ENCODE data around the gene UCN3. TPM values are rescaled to one million over a fixed set of nuclear protein-coding genes. Genes with fewer than 3 reads are reported as not detected.

UCN3 gene
- total and polyA plus RNA-seq, 10 of the 15 experiments (the other 5 are each of a cell fraction or from before 2014, with no cell fraction given), result not detected

DNA sequence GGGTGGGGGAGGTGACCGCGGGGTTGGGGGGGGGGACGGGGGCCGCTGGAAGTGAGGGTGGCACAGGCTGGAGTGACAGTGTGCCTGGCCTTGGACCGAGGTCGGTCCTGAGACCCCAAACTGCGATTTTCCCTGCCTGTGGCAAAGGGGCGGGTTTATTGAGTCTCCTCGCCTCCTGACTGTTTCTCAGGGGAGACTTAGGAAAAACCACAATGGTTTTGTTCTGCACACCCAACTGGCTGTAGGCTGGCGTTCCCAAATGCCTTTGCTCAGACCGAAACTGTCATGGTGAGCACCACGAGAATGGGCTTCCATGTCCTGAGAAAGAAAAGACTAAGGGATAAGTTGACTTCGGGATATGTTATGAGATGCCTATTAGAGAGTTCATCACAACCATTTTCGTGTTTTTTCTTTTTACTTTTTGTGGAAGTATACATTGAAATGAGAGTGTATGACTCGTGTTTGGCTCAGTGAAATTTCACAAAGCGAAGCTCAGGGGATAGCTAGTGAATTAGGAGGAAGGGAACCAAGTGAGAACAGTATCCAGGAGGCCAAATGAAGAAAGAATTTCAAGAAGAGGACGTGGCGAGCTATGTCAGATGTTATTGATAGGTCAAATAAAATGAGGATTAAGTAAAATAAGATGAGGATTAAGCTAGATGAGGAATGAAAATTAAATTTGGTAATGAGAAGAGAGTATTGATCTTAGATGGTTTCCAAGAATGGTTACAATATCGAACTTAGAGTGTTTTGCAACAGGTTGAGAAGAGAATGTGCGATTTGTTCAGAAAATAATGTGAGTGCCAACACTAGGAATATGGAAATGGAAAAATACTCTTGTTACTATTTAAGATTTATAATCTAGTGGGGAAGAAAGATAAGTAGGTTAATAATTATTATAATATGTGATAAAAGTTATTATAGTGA, 48.5 kb downstream of the UCN3 start:
- ATAC-seq, result peak; percentile 11
- CTCF ChIA-PET, result interaction anchor here (0.9 to 2.4 kb wide), 4 partner anchors 12 to 210 kb away, joined by 3 to 15 read pairs (median 6); no protein-coding TSS in a partner anchor
- in situ Hi-C loops (cut with MboI), result no loop called here
- no peak overlapping the region; the same call in 1 of the 2 replicates for H3K27ac ChIP-seq (ENCODE audit: control insufficient read depth, insufficient read depth)
- H2AFZ ChIP-seq (ENCODE audit: control insufficient read depth, low read depth, low read length), result peak overlapping the region; percentile 45
- POLR2A ChIA-PET, result interaction anchor here (0.6 kb wide), 1 partner anchor 392 kb away, joined by 3 read pairs; no protein-coding TSS in a partner anchor
- no peaks in the 10 kb centered on the region for H3K36me3 ChIP-seq (ENCODE audit: control insufficient read depth in 2 of 2, insufficient read depth in 2 of 2, low read length in 1 of 2)
- BruUV-seq (replicated peaks), result TSS peak; percentile 57
- RAD21 ChIA-PET (ENCODE audit: unreplicated experiment), result interaction anchor here (1.4 kb wide), 1 partner anchor 30 kb away, joined by 3 read pairs; no protein-coding TSS in a partner anchor
- 40% methylated on average over 13 of the region's 20 CpGs for WGBS (ENCODE audit: insufficient coverage, insufficient replicate concordance, low lambda C conversion rate, missing lambda C conversion rate)
- peaks cover 3% of the 10 kb centered on the region; the same call in 1 of the 3 replicates for H3K9me3 ChIP-seq (replicated peaks; ENCODE audit: control insufficient read depth, insufficient read depth, low read length)
- peaks cover 19% of the 10 kb centered on the region for H3K79me2 ChIP-seq (ENCODE audit: control insufficient read depth, insufficient read depth, low read length)
- no peak for FAIRE-seq
- SMC1A ChIA-PET (ENCODE audit: uncharacterized antibody, unreplicated experiment), result interaction anchor here (1.1 to 1.4 kb wide), 2 partner anchors 12 to 21 kb away, joined by 3 to 4 read pairs; no protein-coding TSS in a partner anchor
- peak overlapping the region; percentile 68 for H3K4me3 ChIP-seq
- intact Hi-C loops (cut with micrococcal nuclease; ENCODE audit: unreplicated experiment), result no loop called here
- no peaks in the 10 kb centered on the region for H4K20me1 ChIP-seq (ENCODE audit: control insufficient read depth, insufficient read depth)
- DNase-seq (ENCODE audit: low read depth, low spot score), result no peak
- peak overlapping the region; percentile 93 for H3K4me2 ChIP-seq (ENCODE audit: control insufficient read depth, insufficient read depth)
- H3K27me3 ChIP-seq (replicated peaks in 1 of 2; ENCODE audit: control insufficient read depth in 2 of 2, insufficient read depth in 2 of 2, low read length in 1 of 2), result peaks cover 0 to 4% of the 10 kb centered on the region in 2 experiments; a peak in 1 of 4 replicates
- no peaks in the 10 kb centered on the region for H3K4me1 ChIP-seq (ENCODE audit: control insufficient read depth, insufficient read depth, low read length)
- H3K9ac ChIP-seq (ENCODE audit: control insufficient read depth, insufficient read depth, low read length), result peak overlapping the region; percentile 59
- TF ChIP-seq, protein P1, sequence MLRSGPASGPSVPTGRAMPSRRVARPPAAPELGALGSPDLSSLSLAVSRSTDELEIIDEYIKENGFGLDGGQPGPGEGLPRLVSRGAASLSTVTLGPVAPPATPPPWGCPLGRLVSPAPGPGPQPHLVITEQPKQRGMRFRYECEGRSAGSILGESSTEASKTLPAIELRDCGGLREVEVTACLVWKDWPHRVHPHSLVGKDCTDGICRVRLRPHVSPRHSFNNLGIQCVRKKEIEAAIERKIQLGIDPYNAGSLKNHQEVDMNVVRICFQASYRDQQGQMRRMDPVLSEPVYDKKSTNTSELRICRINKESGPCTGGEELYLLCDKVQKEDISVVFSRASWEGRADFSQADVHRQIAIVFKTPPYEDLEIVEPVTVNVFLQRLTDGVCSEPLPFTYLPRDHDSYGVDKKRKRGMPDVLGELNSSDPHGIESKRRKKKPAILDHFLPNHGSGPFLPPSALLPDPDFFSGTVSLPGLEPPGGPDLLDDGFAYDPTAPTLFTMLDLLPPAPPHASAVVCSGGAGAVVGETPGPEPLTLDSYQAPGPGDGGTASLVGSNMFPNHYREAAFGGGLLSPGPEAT (IDR thresholded peaks at IDR 0.05; ENCODE audit: low read depth), result 0 out of 2 replicates have a peak, but pooled peaks have one; percentile 19
- TF ChIP-seq TARDBP (IDR thresholded peaks at IDR 0.05; ENCODE audit: borderline replicate concordance), result no peak

All from GM12878 (cell line).